OCI-LY1 (cell line): Measurements from ENCODE around the gene TXNRD1.

ENCODE experiments used
- H2AFZ ChIP-seq: fragments of 200-600 bp; sonication (generic), shearing (Covaris generic); 2 replicates; pipeline ENCODE4 v1.6.0; 2014; ENCODE audit warnings: antibody characterized with exemption, mild to moderate bottlenecking, low read length
- H3F3A ChIP-seq: fragments of 200-600 bp; sonication (generic), shearing (Covaris generic); 2 replicates; pipeline ENCODE4 v1.6.0; 2014; ENCODE audit warnings: mild to moderate bottlenecking, antibody characterized with exemption, low read length, moderate library complexity; ENCODE audit not compliant: insufficient read depth
- H3K27ac ChIP-seq: fragments of 200-600 bp; sonication (generic); 2 replicates; pipeline ENCODE4 v1.5.1; 2014; ENCODE audit warnings: low read length, mixed run types, mild to moderate bottlenecking, low read depth; ENCODE audit not compliant: poor library complexity, severe bottlenecking
- H3K27me3 ChIP-seq: fragments of 200-600 bp; sonication (generic); 2 replicates; pipeline ENCODE4 v1.6.0; 2014; ENCODE audit warnings: antibody characterized with exemption, mild to moderate bottlenecking, low read length, moderate library complexity; ENCODE audit not compliant: insufficient read depth
- H3K36me3 ChIP-seq: fragments of 200-600 bp; sonication (generic); 2 replicates; pipeline ENCODE4 v1.6.1; 2014; ENCODE audit warnings: mild to moderate bottlenecking, antibody characterized with exemption, low read length, moderate library complexity, mixed read lengths; ENCODE audit not compliant: insufficient read depth
- H3K4me1 ChIP-seq: fragments of 200-600 bp; sonication (generic); 2 replicates; pipeline ENCODE4 v1.5.1; 2014; ENCODE audit warnings: mild to moderate bottlenecking, low read length, moderate library complexity; ENCODE audit not compliant: insufficient read depth, severe bottlenecking
- H3K4me2 ChIP-seq: fragments of 200-600 bp; sonication (generic), shearing (Covaris generic); 2 replicates; pipeline ENCODE4 v1.6.1; 2014; ENCODE audit warnings: low read length
- H3K4me3 ChIP-seq: fragments of 200-600 bp; sonication (generic); 2 replicates; pipeline ENCODE4 v1.5.1; 2014; ENCODE audit warnings: low read length, low read depth, mild to moderate bottlenecking, mixed read lengths; ENCODE audit not compliant: poor library complexity, severe bottlenecking
- H3K79me2 ChIP-seq: fragments of 200-600 bp; shearing (Covaris generic); 2 replicates; pipeline ENCODE4 v1.6.1; 2016; ENCODE audit warnings: mixed run types, low read length, mixed read lengths; ENCODE audit not compliant: insufficient read depth
- H3K9ac ChIP-seq: fragments of 200-600 bp; sonication (generic), shearing (Covaris generic); 2 replicates; pipeline ENCODE4 v1.6.1; 2014; ENCODE audit warnings: mild to moderate bottlenecking, low read length, mixed read lengths
- H3K9me2 ChIP-seq: fragments of 200-600 bp; sonication (generic), shearing (Covaris generic); 2 replicates; pipeline ENCODE4 v1.6.1; 2014; ENCODE audit warnings: low read depth, mild to moderate bottlenecking, low read length, mixed read lengths
- H3K9me3 ChIP-seq: fragments of 200-600 bp; shearing (Covaris generic); 2 replicates; pipeline ENCODE4 v1.6.1; 2014; ENCODE audit warnings: low read length, mixed read lengths
- H4K20me1 ChIP-seq: fragments of 200-600 bp; sonication (generic), shearing (Covaris generic); 2 replicates; pipeline ENCODE4 v1.6.0; 2016; ENCODE audit warnings: mild to moderate bottlenecking, low read length; ENCODE audit not compliant: insufficient read depth
- EZH2 ChIP-seq: fragments of 200-600 bp; sonication (generic), shearing (Covaris generic); IDR thresholded peaks from 2 replicates; pipeline ENCODE4 v1.8.0; 2017; ENCODE audit warnings: borderline replicate concordance, mixed run types, mild to moderate bottlenecking, antibody characterized with exemption, low read length, moderate library complexity, mixed read lengths
- TF ChIP-seq, protein P1 (sequence below): fragments of 200-600 bp; sonication (generic), shearing (Covaris generic); IDR thresholded peaks from 2 replicates; pipeline ENCODE4 v1.5.1; 2017; ENCODE audit warnings: mild to moderate bottlenecking, antibody characterized with exemption, low read length, moderate library complexity, mixed read lengths

The TXNRD1 gene

DNA sequence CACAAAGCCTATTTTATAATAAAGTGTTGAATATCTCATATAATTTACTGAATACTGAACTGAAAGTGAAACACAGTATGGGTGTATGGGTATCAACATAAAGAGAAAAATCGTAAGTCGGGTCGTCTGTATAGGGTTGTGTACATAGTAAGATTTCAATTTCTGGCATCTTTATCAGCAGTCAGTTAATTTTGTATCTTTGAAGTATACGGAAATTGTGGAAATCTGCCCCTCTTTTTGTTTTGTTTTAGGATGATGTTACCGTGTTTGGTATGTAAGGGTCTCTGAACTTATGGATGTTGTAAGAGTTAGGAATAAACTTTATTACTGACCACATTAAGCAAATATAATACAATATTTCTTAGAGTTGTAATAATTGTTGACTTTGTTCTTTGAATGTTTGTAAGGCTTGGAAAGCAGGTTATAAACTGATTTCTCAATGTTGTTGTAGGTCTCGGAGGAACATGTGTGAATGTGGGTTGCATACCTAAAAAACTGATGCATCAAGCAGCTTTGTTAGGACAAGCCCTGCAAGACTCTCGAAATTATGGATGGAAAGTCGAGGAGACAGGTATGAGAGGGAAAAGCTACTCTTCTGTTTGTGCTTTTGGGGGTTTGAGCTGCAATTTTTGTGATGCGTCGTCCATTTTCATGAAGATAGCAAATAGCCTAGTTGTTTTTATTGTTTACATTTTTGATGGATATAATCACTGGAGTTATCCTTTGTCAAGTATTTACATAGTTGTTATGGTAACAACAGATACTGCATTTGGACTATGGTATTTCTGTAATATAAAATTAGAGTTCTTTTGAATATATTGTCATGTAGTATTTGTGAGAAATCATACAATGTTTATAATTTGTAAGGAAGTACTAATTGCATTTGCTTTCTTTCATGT, 100.0 kb downstream of the TXNRD1 start:
- H3K27me3 ChIP-seq: no peaks in the 10 kb centered on the region
- H3K9me2 ChIP-seq: no peaks in the 10 kb centered on the region
- no peak overlapping the region for H2AFZ ChIP-seq
- 0 out of 2 replicates have a peak, but pooled peaks cover 5% of the 10 kb centered on the region for H3K79me2 ChIP-seq
- no peaks in the 10 kb centered on the region for H3F3A ChIP-seq
- H3K9me3 ChIP-seq: no peaks in the 10 kb centered on the region
- H3K4me1 ChIP-seq: no peaks in the 10 kb centered on the region
- TF ChIP-seq EZH2: no peak
- TF ChIP-seq, protein P1, sequence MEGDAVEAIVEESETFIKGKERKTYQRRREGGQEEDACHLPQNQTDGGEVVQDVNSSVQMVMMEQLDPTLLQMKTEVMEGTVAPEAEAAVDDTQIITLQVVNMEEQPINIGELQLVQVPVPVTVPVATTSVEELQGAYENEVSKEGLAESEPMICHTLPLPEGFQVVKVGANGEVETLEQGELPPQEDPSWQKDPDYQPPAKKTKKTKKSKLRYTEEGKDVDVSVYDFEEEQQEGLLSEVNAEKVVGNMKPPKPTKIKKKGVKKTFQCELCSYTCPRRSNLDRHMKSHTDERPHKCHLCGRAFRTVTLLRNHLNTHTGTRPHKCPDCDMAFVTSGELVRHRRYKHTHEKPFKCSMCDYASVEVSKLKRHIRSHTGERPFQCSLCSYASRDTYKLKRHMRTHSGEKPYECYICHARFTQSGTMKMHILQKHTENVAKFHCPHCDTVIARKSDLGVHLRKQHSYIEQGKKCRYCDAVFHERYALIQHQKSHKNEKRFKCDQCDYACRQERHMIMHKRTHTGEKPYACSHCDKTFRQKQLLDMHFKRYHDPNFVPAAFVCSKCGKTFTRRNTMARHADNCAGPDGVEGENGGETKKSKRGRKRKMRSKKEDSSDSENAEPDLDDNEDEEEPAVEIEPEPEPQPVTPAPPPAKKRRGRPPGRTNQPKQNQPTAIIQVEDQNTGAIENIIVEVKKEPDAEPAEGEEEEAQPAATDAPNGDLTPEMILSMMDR: no peak
- H3K36me3 ChIP-seq: peaks cover 89% of the 10 kb centered on the region
- no peaks in the 10 kb centered on the region for H4K20me1 ChIP-seq
- H3K4me3 ChIP-seq: no peak overlapping the region
- no peak overlapping the region for H3K4me2 ChIP-seq
- H3K9ac ChIP-seq: no peak overlapping the region
- H3K27ac ChIP-seq: no peak overlapping the region

DNA sequence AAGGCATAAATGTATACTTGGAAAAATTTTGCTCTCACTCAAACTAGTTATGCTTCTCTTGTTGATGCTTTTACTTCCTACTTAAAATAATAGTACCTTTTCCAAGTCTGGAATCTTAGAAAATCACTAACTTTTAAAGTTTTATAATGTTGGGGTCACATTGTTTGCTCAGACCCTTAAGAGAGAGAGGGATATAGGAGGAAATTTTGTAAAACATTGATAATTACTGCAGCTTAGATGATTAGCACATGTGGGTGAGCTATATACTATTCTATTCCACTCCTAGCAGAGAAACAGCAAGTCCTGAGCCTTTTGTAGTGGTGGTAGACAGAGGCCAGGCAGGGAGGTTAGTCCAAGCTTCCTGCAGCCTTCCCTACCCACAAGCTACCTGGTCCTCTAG, 101.4 kb downstream of the TXNRD1 start:
- H3K27ac ChIP-seq: no peak overlapping the region
- TF ChIP-seq, protein P1: no peak
- no peak for TF ChIP-seq EZH2

DNA sequence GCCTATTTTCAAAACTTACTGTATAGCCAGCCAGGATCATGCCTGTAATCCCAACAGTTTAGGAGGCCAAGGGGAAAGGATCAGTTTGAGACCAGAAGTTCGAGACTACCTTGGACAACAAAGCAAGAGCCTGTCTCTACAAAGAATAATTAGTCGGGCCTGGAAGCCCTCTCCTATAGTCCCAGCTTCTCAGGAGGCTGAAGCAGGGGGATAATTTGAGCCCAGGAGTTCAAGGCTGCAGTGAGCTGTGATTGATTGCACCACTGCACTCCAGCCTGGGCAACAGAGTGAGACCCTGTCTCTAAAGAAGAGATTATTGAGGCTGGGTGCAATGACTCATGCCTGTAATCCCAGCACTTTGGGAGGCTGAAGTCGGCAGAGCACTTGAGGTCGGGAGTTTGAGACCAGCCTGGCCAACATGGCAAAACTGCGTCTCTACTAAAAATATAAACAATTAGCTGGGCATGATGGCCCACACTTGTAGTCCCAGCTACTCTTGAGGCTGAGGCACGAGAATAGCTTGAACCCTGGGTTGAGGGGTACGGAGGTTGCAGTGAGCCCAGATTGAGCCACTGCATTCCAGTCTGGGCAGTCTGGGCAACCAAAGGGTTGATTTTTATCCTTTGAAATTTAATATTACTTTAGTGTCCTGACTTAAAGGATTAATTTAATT, 102.1 kb downstream of the TXNRD1 start:
- H4K20me1 ChIP-seq: no peaks in the 10 kb centered on the region
- no peaks in the 10 kb centered on the region for H3F3A ChIP-seq
- no peak overlapping the region for H3K4me3 ChIP-seq
- no peaks in the 10 kb centered on the region for H3K9me2 ChIP-seq
- no peaks in the 10 kb centered on the region for H3K4me1 ChIP-seq
- H2AFZ ChIP-seq: no peak overlapping the region
- no peaks in the 10 kb centered on the region for H3K79me2 ChIP-seq
- H3K9ac ChIP-seq: no peak overlapping the region
- H3K9me3 ChIP-seq: no peaks in the 10 kb centered on the region
- H3K4me2 ChIP-seq: no peak overlapping the region
- no peaks in the 10 kb centered on the region for H3K27me3 ChIP-seq
- H3K27ac ChIP-seq: no peak overlapping the region
- no peak for TF ChIP-seq EZH2
- TF ChIP-seq, protein P1: no peak
- H3K36me3 ChIP-seq: peaks cover 93% of the 10 kb centered on the region

More for the DNA sequence above, 101.4 kb downstream of the TXNRD1 start:
- H3K79me2 ChIP-seq: no peaks in the 10 kb centered on the region
- no peak overlapping the region for H2AFZ ChIP-seq
- no peaks in the 10 kb centered on the region for H3K4me1 ChIP-seq
- no peaks in the 10 kb centered on the region for H4K20me1 ChIP-seq
- no peak overlapping the region for H3K9ac ChIP-seq
- no peaks in the 10 kb centered on the region for H3K9me3 ChIP-seq
- H3K9me2 ChIP-seq: no peaks in the 10 kb centered on the region
- no peak overlapping the region for H3K4me2 ChIP-seq
- no peaks in the 10 kb centered on the region for H3K27me3 ChIP-seq
- no peak overlapping the region for H3K4me3 ChIP-seq
- no peaks in the 10 kb centered on the region for H3F3A ChIP-seq
- peaks cover 94% of the 10 kb centered on the region for H3K36me3 ChIP-seq
